ENCODE measurements around the gene TXN.
"Not testable (repeated sequence)": the region's sequence is repeated elsewhere in the genome, so short reads cannot be mapped to it uniquely, and the experiment has no call there.

The TXN gene

GRCh38 chr9:110257097-110257841 is 962 bp upstream of the TXN start:
- no peak for DNase-seq (ENCODE audit: low read depth)

DNA sequence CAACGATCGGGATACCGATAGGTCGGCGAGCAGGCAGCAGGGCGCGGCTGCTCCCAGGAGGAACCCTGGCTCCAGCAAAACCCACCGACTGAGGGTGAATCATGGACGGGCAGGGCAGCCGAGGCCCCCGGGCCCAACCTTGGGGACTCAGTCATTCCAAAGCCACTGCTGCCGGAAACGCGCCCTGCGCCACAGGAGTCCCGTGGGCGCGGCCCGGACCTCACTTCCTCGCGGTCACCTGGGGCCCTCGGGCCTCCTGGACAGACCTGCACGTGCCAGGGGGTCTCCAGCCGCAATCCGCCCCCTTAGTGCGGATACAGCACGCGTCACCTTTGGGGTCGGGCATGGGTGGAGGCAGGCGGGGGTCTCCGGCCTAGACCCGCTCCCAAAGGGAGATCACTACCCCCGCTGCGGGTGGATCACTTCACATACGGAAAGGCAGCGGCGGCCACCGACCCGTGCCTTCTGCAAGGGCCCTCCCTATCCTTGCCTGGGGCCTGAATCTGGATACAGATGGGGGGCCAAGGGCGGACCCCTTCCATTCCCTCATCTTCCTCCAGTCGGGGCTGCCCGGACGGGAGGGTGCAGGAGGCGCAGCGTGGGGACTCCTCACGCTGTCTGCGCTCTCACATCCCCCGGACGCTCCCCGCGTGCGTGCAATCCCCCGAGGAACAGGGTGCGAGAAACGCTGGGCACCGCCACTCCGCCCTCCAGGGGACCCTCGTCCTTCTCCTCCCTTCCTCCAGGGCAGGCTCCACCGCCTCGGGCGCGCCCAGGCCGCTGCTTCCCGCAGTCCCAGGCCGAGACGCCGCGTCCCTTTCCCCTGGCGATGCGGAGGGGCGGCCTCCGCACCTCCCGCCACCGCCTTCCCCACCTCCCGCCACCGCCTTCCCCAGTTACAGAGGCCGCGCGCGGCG is 586 bp downstream of the TXN start:
- no peak for DNase-seq (ENCODE audit: low read depth)

GRCh38 chr9:110255034-110255462 is 1.3 kb downstream of the TXN start:
- DNase-seq (ENCODE audit: low read depth), result no peak

GRCh38 chr9:110254500-110254899 is 1.8 kb downstream of the TXN start:
- DNase-seq (ENCODE audit: low read depth), result no peak

- DNase-seq (ENCODE audit: low read depth), result no peak
Observed at GRCh38 chr9:110252509-110253139, 3.7 kb downstream of the TXN start.

GRCh38 chr9:110251770-110252169 is 4.5 kb downstream of the TXN start:
- not testable (repeated sequence) for DNase-seq (ENCODE audit: low read depth)

DNA sequence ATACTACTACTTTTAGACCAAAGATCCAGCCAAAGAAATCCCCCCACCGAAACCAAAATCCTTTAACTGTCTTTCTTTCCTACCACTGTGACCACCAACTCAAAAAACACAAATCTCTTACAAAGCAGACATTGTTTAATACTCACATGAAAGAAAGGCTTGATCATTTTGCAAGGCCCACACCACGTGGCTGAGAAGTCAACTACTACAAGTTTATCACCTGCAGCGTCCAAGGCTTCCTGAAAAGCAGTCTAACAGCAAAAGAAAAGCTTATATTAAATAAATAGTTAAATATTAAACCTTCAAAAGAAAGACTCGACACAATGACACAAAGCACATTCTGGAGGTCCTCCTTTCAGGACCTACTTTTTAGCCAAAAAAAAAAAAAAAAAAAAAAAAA is 5.1 kb downstream of the TXN start:
- DNase-seq (ENCODE audit: low read depth), result no peak

DNA sequence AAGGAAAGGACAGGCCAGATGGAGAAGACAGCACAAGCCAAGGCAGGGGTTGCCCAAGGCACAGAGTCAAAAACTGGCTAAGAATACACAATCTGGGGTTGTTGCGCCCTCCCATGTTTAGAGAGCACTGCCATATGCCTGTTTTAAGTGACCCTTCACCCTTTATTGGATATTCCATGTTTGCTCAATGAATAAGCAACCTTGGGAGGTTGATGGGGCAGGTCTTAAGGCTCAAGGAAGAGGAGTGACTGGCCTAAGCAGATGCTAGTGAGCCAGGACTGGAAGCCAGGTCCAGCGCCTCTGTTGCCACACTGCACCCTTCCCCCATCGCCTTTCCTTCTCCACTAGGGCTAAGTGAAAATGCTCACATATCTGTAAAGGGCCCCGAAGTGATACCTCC is 6.7 kb downstream of the TXN start:
- no peak for DNase-seq (ENCODE audit: low read depth)

- DNase-seq (ENCODE audit: low read depth), result no peak
Observed at GRCh38 chr9:110248361-110248760, 7.9 kb downstream of the TXN start.

DNA sequence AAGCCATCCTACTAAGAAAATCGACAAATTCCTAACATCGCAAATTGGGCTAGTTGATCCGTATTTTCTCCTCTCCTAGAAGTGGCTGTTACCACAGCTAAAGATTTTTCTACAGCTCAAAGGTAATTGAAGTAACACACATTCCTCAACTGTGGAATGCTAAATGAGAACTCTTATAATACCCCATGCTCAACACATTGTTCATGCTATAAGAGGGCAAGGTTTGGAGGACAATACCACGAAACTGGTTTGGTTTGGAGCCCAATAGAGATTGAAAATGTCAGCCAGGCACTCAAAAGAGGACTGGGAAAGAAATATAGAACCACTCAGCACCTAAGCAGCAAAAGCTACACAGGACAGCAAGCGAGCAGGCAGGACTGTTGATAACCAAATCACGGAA is 10.1 kb downstream of the TXN start:
- DNase-seq (ENCODE audit: low read depth), result no peak

GRCh38 chr9:110244616-110245015 is 11.7 kb downstream of the TXN start:
- no peak for DNase-seq (ENCODE audit: low read depth)

GRCh38 chr9:110241858-110242321 is 14.4 kb downstream of the TXN start:
- DNase-seq (ENCODE audit: low read depth), result no peak

DNA sequence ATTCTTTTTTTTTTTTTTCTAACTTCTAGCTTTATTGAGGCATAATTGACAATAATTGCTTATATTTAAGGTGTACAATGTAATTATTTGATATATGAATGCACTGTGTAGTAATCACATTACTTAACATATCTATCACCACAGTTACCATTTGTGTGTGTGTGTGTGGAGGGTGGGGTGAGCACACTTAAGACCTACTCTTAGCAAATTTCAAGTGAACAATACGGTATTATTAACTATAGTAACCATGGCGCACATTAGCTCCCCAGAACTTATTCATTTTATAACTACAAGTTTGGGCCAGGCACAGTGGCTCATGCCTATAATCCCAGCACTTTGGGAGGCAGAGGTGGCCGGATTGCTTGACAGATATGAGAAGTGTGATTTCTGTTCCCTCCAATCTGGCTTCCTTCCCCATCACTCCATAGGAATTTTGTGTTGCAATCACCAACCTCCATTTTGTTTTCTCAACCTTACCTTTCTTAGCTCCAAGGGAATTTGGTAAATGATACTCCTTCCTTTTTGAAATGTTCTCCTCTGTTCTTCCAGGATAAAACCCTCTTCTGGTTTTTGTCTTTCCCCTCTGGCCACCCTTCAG is 14.9 kb downstream of the TXN start:
- no peak for DNase-seq (ENCODE audit: low read depth)

DNA sequence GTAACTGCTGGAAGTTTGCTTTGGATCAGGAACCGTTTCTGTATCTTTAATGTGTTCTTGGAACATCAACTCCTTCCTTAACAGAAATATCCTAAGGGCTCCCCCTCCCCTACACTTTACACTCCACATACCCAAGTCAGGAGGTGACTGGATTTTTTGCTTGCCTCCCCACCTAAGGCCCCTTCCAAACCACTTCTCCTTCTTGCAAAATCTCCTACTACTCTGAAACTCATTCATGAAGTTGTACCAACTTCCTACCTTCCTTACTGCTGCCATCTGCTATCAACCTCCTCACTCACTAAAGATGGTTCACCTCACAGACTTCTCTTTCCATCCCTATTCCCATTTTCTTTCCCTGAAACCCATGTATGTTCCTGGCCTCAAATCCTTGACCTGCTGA is 16.1 kb downstream of the TXN start:
- no peak for DNase-seq (ENCODE audit: low read depth)

- no peak for DNase-seq (ENCODE audit: low read depth)
Observed at GRCh38 chr9:110228321-110228720, 28.0 kb downstream of the TXN start.

DNA sequence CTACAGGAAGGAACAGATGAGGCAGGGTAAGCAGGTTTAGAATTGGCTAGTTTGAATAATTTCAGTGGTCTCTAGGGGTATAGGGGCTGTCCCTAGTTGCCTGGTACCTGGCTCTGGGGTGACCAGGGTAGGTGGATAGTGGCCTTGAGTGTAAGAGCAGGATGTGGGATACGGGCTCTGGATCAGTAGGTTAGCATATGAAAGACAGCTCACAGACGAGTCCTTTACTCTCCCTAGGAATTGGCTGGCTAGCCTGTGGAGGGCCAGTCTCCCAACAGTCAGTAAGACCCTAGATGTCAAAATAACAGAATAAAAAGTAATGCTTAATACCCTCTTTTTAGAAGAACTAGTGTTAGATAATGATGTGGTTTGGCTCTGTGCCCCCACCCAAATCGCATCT is 31.7 kb downstream of the TXN start:
- no peak for DNase-seq (ENCODE audit: low read depth)

GRCh38 chr9:110220809-110221208 is 35.5 kb downstream of the TXN start:
- DNase-seq (ENCODE audit: low read depth), result no peak

- DNase-seq (ENCODE audit: low read depth), result peak; percentile 10
Observed at GRCh38 chr9:110217656-110218099, 38.6 kb downstream of the TXN start.

DNA sequence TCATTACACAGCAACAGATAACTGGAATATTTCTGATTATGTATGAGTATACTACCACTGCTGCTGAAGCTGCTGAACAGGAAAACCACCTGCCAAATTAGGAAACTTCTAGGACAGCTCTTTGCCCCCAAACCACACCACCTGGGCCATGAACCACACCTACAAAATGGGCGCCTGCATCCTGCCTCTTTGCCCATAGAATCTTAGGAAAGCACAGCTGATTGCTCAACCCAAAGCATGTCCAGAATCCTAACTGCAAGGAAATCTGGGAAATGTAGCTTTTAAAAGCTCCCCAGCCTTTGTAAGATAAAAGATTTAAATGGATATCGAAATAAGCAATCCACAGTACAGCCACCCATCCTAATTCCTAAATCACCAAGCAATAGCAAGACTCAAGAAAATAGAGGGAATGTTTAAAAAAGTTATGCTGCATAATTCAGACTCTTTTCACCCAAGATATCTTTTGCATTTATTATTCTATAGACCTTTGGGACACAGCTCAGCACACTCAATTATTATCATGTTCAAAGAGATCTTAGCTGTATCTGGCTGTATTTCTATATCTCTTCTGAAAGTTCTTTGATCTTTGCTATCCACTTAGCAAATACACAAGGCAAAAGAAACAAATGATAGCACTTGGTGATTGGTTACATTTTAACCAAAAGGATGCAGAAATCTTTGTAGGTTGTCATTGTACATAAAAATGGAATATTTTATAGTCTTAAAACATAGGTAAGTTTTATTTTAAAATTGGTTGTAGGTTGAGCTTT is 41.5 kb downstream of the TXN start:
- no peak for DNase-seq (ENCODE audit: low read depth)

GRCh38 chr9:110214090-110214489 is 42.2 kb downstream of the TXN start:
- DNase-seq (ENCODE audit: low read depth), result no peak

GRCh38 chr9:110213413-110214044 is 42.8 kb downstream of the TXN start:
- no peak for DNase-seq (ENCODE audit: low read depth)

Data from GM04504 (cell line).